KMS-11 (cell line): Measurements from ENCODE around the gene ARAP3.

Experiments used
- H2AFZ ChIP-seq: fragments of 200-600 bp; sonication (generic); 2 replicates; pipeline ENCODE4 v1.6.1; 2016; ENCODE audit warnings: antibody characterized with exemption, mixed run types, low read depth
- H3K27ac ChIP-seq: fragments of 200-600 bp; sonication (generic); 2 replicates; pipeline ENCODE4 v1.6.1; 2016; ENCODE audit warnings: mild to moderate bottlenecking, mixed run types
- H3K27me3 ChIP-seq: fragments of 200-600 bp; sonication (generic); 2 replicates; pipeline ENCODE4 v1.6.1; 2017; ENCODE audit warnings: mild to moderate bottlenecking, low read depth, mixed run types, moderate library complexity; ENCODE audit not compliant: insufficient read depth
- H3K36me3 ChIP-seq: fragments of 200-600 bp; sonication (generic); 2 replicates; pipeline ENCODE4 v1.6.1; 2017; ENCODE audit warnings: mild to moderate bottlenecking, mixed run types; ENCODE audit not compliant: insufficient read depth
- H3K4me1 ChIP-seq: fragments of 200-600 bp; sonication (generic); 2 replicates; pipeline ENCODE4 v1.6.1; 2016; ENCODE audit warnings: mild to moderate bottlenecking, low read depth, mixed run types; ENCODE audit not compliant: poor library complexity, severe bottlenecking
- H3K4me2 ChIP-seq: fragments of 200-600 bp; sonication (generic); 2 replicates; pipeline ENCODE4 v1.7.0; 2016; ENCODE audit warnings: mild to moderate bottlenecking, mixed run types
- H3K4me3 ChIP-seq: fragments of 200-600 bp; sonication (generic); IDR thresholded peaks from 2 replicates; pipeline ENCODE4 v1.6.1; 2017; ENCODE audit warnings: low read depth, low read length, mixed read lengths; ENCODE audit not compliant: insufficient read depth
- H3K79me2 ChIP-seq: fragments of 200-600 bp; sonication (generic); 2 replicates; pipeline ENCODE4 v1.6.1; 2016; ENCODE audit warnings: low read depth, mixed run types; ENCODE audit not compliant: insufficient read depth
- H3K9ac ChIP-seq: fragments of 200-600 bp; sonication (generic); 2 replicates; pipeline ENCODE4 v1.6.1; 2016; ENCODE audit warnings: mild to moderate bottlenecking, mixed run types
- H4K20me1 ChIP-seq: fragments of 200-600 bp; sonication (generic); 2 replicates; pipeline ENCODE4 v1.6.1; 2016; ENCODE audit warnings: mild to moderate bottlenecking, mixed run types; ENCODE audit not compliant: insufficient read depth
- CTCF ChIP-seq: fragments of 200-600 bp; sonication (generic); conservative IDR thresholded peaks from 2 replicates; pipeline ENCODE4 v1.6.1; 2017; ENCODE audit warnings: low read depth, mild to moderate bottlenecking, antibody characterized with exemption, low read length, moderate library complexity, mixed read lengths

The ARAP3 gene

GRCh38 chr5:141714542-141715310, 32.7 kb upstream of the ARAP3 start:
- Histone ChIP-seq H3K4me3 (no peak overlapping the region), H3K79me2 (no peaks in the 10 kb centered on the region), H3K4me2 (no peak overlapping the region), H3K36me3 (no peaks in the 10 kb centered on the region), H3K27me3 (no peaks in the 10 kb centered on the region), H4K20me1 (no peaks in the 10 kb centered on the region), H2AFZ (no peak overlapping the region), H3K9ac (no peak overlapping the region), H3K27ac (no peak overlapping the region), H3K4me1 (no peaks in the 10 kb centered on the region)
- no peak for TF ChIP-seq CTCF

DNA sequence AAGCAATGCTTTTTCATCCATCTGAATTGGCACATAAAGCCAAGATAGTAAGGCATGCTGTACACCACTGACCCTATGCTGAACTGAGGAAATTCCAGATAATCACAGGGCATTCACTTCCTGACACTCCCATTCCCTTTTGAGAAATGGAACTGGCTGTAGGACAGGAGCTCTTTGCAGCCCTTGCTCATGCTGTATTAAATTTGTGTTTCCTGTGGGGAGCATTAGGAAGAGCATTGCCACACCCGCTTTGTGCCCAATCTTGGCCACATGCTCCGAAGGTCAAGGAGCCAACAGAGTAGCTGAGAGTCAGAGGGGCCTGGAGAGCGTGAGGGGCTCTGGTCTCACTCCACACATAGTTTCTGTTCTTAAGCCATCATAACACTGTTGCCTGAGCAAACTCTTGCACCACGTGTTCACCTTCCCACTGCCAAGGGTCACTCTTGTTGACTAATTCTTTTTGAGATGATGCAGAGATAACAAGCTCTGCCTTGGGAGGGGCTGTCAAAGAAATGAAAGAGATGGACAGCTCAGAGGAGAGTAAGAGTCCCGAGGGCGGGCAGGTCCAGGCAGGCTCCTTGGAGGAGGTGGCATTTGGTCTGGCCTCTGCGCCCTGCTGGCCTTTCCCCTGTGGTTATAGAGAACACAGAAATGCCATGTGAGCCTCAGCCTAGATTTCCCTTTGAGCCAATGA, 31.7 kb upstream of the ARAP3 start:
- no peaks in the 10 kb centered on the region for H3K27me3 ChIP-seq
- no peaks in the 10 kb centered on the region for H4K20me1 ChIP-seq
- no peak for TF ChIP-seq CTCF
- no peaks in the 10 kb centered on the region for H3K79me2 ChIP-seq
- H3K27ac ChIP-seq: no peak overlapping the region
- no peak overlapping the region for H3K4me3 ChIP-seq
- H3K9ac ChIP-seq: no peak overlapping the region
- no peaks in the 10 kb centered on the region for H3K4me1 ChIP-seq
- no peaks in the 10 kb centered on the region for H3K36me3 ChIP-seq
- H3K4me2 ChIP-seq: no peak overlapping the region
- no peak overlapping the region for H2AFZ ChIP-seq

GRCh38 chr5:141711687-141712086, 29.7 kb upstream of the ARAP3 start:
- Histone ChIP-seq H3K79me2 (no peaks in the 10 kb centered on the region), H2AFZ (no peak overlapping the region), H3K27ac (no peak overlapping the region), H3K9ac (no peak overlapping the region), H3K27me3 (no peaks in the 10 kb centered on the region), H3K36me3 (no peaks in the 10 kb centered on the region), H3K4me3 (no peak overlapping the region), H3K4me2 (no peak overlapping the region), H3K4me1 (no peaks in the 10 kb centered on the region), H4K20me1 (no peaks in the 10 kb centered on the region)
- no peak for TF ChIP-seq CTCF

GRCh38 chr5:141709699-141710267, 27.8 kb upstream of the ARAP3 start:
- Histone ChIP-seq H4K20me1 (no peaks in the 10 kb centered on the region), H3K4me2 (no peak overlapping the region), H3K27ac (no peak overlapping the region), H3K36me3 (no peaks in the 10 kb centered on the region), H3K9ac (no peak overlapping the region), H3K4me1 (no peaks in the 10 kb centered on the region), H3K79me2 (no peaks in the 10 kb centered on the region), H2AFZ (no peak overlapping the region), H3K4me3 (no peak overlapping the region), H3K27me3 (no peaks in the 10 kb centered on the region)
- no peak for TF ChIP-seq CTCF
